Measurements from ENCODE around the gene MRPL24.
A peak's percentile ranks its signal among the peaks of the same experiment; 100 is the strongest.

Gene MRPL24

DNA sequence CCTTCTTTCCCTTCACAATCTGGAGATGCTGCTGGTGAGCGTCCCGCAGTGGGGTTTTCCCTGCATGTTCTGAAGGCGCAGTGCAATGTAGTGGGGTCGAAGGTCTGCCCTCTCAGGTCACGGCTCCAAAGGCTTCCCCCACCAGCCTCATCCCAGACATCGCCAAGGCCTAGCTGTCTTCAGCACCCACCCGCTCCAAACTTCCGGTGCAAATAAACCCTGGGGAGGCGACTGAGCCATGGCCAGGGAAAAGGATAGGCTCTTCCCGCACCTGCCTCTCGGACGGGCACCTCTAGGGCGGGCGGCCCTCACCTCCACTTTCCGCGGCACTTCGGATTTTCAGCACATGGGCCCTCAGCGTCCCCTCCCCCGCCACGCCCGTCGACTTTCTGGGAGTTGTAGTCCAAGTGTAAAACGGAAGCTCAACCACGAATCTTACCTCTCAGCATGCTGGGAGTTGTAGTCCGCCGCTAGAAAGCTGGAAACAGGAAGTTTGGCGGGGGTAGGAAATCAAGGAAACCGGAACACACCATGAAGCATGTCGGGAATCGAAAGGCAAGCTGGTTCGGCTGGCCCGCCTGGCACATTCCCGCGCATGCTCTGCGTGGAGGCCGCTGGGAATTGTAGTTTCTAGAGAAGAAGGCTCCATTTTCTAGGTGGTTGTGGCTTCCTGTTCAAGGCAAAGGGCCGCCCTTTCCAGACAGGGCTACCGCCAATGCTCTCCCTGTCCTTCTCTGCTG is at the start of gene MRPL24:
TSS of gene MRPL24 (minus strand) at position 348 of the 740 bp plus-strand sequence. CDS start 2,384 bp downstream, outside the sequence.
- peaks cover 53% of the 10 kb centered on the region for H3K36me3 ChIP-seq (ENCODE audit: insufficient read depth, low read length)
- H3K9me3 ChIP-seq (ENCODE audit: low read length), result no peaks in the 10 kb centered on the region
- H3K4me3 ChIP-seq (ENCODE audit: low read length), result peak within 1 kb of the TSS; percentile 67
- H2AFZ ChIP-seq (ENCODE audit: low read depth, low read length), result peak within 1 kb of the TSS; percentile 7
- H3K27me3 ChIP-seq (ENCODE audit: insufficient read depth, low read length), result no peaks in the 10 kb centered on the region
- peaks cover 16% of the 10 kb centered on the region for H3K4me1 ChIP-seq (ENCODE audit: insufficient read depth, low read length)

DNA sequence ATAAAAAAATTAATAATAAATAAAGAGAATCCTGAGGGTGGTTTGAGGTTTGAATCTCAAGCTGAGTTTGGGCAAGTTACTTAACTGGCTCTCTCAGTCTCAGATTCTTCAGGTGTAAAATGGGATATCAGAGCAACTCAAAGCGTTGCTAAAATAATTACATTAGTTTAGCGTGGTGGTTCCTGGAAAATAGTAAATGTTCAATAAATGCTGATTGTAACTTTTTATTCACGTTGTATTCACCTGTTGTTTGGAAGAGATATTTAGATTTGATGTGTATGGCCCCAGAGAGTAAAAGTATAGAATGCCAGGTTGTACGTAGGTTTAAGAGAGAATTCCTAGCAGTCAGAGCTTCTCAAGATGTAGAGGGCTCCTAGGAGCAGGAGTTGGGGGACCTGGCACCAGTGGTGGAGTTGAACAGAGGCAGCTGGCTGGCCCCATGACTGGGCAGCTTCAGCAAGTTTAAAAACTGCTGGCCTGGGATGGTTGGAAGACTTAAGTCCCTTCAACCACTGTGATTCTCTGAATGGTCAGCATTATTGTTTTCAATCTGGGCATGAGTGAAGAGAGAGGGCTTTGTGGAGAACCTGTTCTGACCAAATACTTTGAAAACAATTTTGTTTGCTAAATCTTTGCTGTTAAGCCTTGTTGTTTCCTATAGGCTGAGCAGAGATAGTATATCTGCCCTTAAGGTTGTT is 48.9 kb upstream of the MRPL24 start:
- no peaks in the 10 kb centered on the region for H3K27me3 ChIP-seq (ENCODE audit: insufficient read depth, low read length)

DNA sequence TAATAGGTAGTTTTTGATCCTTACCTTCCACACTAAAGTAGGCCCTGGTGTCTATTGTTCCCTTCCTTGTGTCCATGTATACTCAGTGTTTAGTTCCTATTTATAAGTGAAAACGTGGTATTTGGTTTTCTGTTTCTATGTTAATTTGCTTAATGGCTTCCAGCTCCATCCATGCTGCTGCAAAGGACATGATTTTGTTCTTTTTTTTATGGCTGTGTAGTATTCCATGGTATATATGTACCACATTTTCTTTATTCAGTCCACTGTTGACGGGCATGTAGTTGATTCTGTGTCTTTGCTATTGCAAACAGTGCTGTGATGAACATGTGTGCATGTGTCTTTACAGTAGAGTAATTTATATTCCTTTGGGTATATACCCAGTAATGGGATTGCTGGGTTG is 47.2 kb upstream of the MRPL24 start:
- no peaks in the 10 kb centered on the region for H3K27me3 ChIP-seq (ENCODE audit: insufficient read depth, low read length)
- H2AFZ ChIP-seq (ENCODE audit: low read depth, low read length), result no peak overlapping the region
- H3K4me3 ChIP-seq (ENCODE audit: low read length), result no peak overlapping the region
- no peaks in the 10 kb centered on the region for H3K9me3 ChIP-seq (ENCODE audit: low read length)
- no peaks in the 10 kb centered on the region for H3K4me1 ChIP-seq (ENCODE audit: insufficient read depth, low read length)
- peaks cover 70% of the 10 kb centered on the region for H3K36me3 ChIP-seq (ENCODE audit: insufficient read depth, low read length)

More for the DNA sequence above, 48.9 kb upstream of the MRPL24 start:
- no peaks in the 10 kb centered on the region for H3K9me3 ChIP-seq (ENCODE audit: low read length)
- peaks cover 72% of the 10 kb centered on the region for H3K36me3 ChIP-seq (ENCODE audit: insufficient read depth, low read length)
- no peaks in the 10 kb centered on the region for H3K4me1 ChIP-seq (ENCODE audit: insufficient read depth, low read length)
- no peak overlapping the region for H3K4me3 ChIP-seq (ENCODE audit: low read length)
- no peak overlapping the region for H2AFZ ChIP-seq (ENCODE audit: low read depth, low read length)

- no peak overlapping the region for H3K4me3 ChIP-seq (ENCODE audit: low read length)
- H3K9me3 ChIP-seq (ENCODE audit: low read length), result no peaks in the 10 kb centered on the region
- H3K27me3 ChIP-seq (ENCODE audit: insufficient read depth, low read length), result no peaks in the 10 kb centered on the region
- H3K36me3 ChIP-seq (ENCODE audit: insufficient read depth, low read length), result peaks cover 67% of the 10 kb centered on the region
- no peaks in the 10 kb centered on the region for H3K4me1 ChIP-seq (ENCODE audit: insufficient read depth, low read length)
- no peak overlapping the region for H2AFZ ChIP-seq (ENCODE audit: low read depth, low read length)
Measured at GRCh38 chr1:156786640-156787039, 45.8 kb upstream of the MRPL24 start.

- H2AFZ ChIP-seq (ENCODE audit: low read depth, low read length), result no peak overlapping the region
- H3K27me3 ChIP-seq (ENCODE audit: insufficient read depth, low read length), result no peaks in the 10 kb centered on the region
- H3K4me1 ChIP-seq (ENCODE audit: insufficient read depth, low read length), result no peaks in the 10 kb centered on the region
- H3K36me3 ChIP-seq (ENCODE audit: insufficient read depth, low read length), result peaks cover 61% of the 10 kb centered on the region
- H3K9me3 ChIP-seq (ENCODE audit: low read length), result no peaks in the 10 kb centered on the region
- no peak overlapping the region for H3K4me3 ChIP-seq (ENCODE audit: low read length)
Measured at GRCh38 chr1:156785458-156785857, 44.6 kb upstream of the MRPL24 start.

DNA sequence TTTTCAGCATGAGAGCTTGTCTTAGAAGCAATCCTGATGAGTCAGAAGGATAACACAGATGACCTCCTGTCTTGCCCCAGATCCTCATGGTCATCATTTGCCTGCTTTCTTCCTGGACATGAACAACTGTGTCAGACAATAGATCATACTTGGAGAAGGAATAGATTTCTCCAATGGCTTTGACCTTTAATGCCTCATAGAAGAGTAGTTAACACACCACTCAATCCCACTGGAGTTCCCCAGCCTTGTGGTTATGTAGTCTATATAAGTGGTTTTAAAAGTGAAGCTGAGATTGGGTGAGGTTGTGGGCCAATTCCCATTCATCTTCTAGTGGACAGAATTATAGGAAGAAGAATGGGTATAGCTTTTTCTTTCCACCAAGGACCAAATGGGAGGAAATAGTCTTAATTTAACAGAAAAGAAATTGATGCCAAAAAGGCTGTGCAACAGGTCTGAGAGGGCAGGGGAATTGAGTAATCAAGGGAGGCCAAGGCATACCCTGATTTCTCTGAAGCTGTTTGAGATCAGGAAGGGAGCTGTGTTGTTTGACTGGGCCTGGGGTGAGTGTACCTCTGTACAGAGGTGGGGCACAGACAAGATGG is 40.8 kb upstream of the MRPL24 start:
- Histone ChIP-seq H3K9me3 (ENCODE audit: low read length) (no peaks in the 10 kb centered on the region), H2AFZ (ENCODE audit: low read depth, low read length) (no peak overlapping the region), H3K27me3 (ENCODE audit: insufficient read depth, low read length) (no peaks in the 10 kb centered on the region), H3K4me3 (ENCODE audit: low read length) (no peak overlapping the region), H3K4me1 (ENCODE audit: insufficient read depth, low read length) (no peaks in the 10 kb centered on the region), H3K36me3 (ENCODE audit: insufficient read depth, low read length) (peaks cover 39% of the 10 kb centered on the region)

GRCh38 chr1:156777573-156777972 is 36.7 kb upstream of the MRPL24 start:
- no peak overlapping the region for H3K4me3 ChIP-seq (ENCODE audit: low read length)
- H2AFZ ChIP-seq (ENCODE audit: low read depth, low read length), result no peak overlapping the region
- no peaks in the 10 kb centered on the region for H3K4me1 ChIP-seq (ENCODE audit: insufficient read depth, low read length)
- H3K27me3 ChIP-seq (ENCODE audit: insufficient read depth, low read length), result no peaks in the 10 kb centered on the region
- peaks cover 18% of the 10 kb centered on the region for H3K36me3 ChIP-seq (ENCODE audit: insufficient read depth, low read length)
- H3K9me3 ChIP-seq (ENCODE audit: low read length), result no peaks in the 10 kb centered on the region

GRCh38 chr1:156776942-156777341 is 36.1 kb upstream of the MRPL24 start:
- Histone ChIP-seq H3K27me3 (ENCODE audit: insufficient read depth, low read length) (no peaks in the 10 kb centered on the region), H3K36me3 (ENCODE audit: insufficient read depth, low read length) (peaks cover 13% of the 10 kb centered on the region), H3K9me3 (ENCODE audit: low read length) (no peaks in the 10 kb centered on the region), H3K4me1 (ENCODE audit: insufficient read depth, low read length) (no peaks in the 10 kb centered on the region), H3K4me3 (ENCODE audit: low read length) (no peak overlapping the region), H2AFZ (ENCODE audit: low read depth, low read length) (no peak overlapping the region)

DNA sequence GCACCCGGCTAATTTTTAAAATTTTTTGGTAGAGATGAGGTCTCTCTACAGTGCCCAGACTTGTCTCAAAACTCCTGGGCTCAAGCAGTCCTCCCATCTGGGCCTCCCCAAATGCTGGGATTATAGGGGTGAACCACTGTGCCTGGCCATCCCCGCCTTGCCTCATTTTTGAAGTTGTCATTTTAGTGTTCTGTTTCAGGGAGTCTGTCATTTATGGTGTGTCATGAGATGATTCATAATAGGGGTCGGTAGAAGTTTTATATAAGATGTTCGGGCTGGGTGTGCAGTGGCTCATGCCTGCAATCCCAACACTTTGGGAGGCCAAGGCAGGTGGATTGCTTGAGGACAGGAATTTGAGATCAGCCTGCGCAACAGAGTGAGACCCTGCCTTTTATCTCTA is 34.9 kb upstream of the MRPL24 start:
- peaks cover 10% of the 10 kb centered on the region for H3K36me3 ChIP-seq (ENCODE audit: insufficient read depth, low read length)
- H3K4me3 ChIP-seq (ENCODE audit: low read length), result no peak overlapping the region
- H3K9me3 ChIP-seq (ENCODE audit: low read length), result no peaks in the 10 kb centered on the region
- no peaks in the 10 kb centered on the region for H3K4me1 ChIP-seq (ENCODE audit: insufficient read depth, low read length)
- H2AFZ ChIP-seq (ENCODE audit: low read depth, low read length), result no peak overlapping the region
- H3K27me3 ChIP-seq (ENCODE audit: insufficient read depth, low read length), result no peaks in the 10 kb centered on the region

DNA sequence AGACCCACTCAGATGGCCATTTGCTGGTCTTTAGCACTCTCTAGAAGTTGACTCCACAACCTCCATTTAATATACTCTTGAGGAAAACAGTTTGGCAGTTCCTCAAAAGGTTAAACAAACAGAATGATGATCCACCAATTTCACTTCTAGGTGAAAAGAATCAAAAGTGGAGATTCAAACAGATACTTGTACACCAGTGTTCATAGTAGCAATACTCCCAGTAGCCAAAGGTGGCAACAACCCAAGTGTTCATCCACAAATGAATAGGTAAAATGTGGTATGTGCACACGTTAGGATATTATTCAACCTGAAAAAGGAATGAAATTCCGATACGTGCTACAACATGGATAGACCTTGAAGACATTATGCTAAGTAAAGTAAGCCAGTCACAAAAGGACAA is 32.7 kb upstream of the MRPL24 start:
- no peak overlapping the region for H3K4me3 ChIP-seq (ENCODE audit: low read length)
- no peak overlapping the region for H2AFZ ChIP-seq (ENCODE audit: low read depth, low read length)
- peaks cover 7% of the 10 kb centered on the region for H3K4me1 ChIP-seq (ENCODE audit: insufficient read depth, low read length)
- no peaks in the 10 kb centered on the region for H3K27me3 ChIP-seq (ENCODE audit: insufficient read depth, low read length)
- H3K9me3 ChIP-seq (ENCODE audit: low read length), result no peaks in the 10 kb centered on the region
- H3K36me3 ChIP-seq (ENCODE audit: insufficient read depth, low read length), result peaks cover 19% of the 10 kb centered on the region

DNA sequence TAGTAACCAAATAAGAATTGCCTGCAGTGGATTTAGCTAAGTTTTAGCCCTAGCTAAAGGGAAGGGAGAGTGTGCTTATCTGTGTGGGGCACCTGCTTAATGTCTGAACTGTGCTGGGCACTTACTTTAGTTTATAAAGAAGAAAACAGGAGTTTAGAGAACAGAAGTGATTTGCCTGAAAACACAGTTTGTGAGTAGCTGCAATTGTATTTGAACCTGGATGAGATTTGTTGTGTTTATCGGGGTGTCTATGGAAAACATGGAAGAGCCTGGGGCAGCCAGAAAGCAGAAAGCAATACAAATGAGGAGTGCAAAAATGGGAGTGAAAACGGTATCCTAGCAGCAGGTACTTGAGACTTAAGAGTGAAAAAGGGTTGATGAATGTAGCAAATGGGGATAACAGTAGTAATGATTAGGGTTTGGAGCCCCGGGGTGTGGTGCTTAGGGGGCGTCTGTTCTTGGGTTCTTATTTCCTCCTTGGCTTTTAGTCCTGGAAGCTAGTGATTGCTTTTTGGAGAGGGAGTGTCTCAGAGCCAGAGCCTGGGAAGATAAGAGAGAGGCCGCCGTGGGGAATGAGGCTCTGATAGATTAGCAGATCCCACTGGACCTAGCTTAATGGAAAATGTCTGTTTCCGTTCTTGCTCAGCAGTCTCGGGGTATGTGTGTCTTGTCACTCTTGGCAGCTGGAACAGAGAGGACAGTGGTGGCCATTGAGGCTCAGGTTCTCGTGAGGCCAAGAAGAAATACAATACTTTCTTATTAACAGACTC is 32.0 kb upstream of the MRPL24 start:
- Histone ChIP-seq H3K36me3 (ENCODE audit: insufficient read depth, low read length) (peaks cover 19% of the 10 kb centered on the region), H3K27me3 (ENCODE audit: insufficient read depth, low read length) (no peaks in the 10 kb centered on the region), H3K4me1 (ENCODE audit: insufficient read depth, low read length) (peaks cover 10% of the 10 kb centered on the region), H3K9me3 (ENCODE audit: low read length) (no peaks in the 10 kb centered on the region), H2AFZ (ENCODE audit: low read depth, low read length) (no peak overlapping the region), H3K4me3 (ENCODE audit: low read length) (no peak overlapping the region)

GRCh38 chr1:156772222-156772621 is 31.3 kb upstream of the MRPL24 start:
- Histone ChIP-seq H3K36me3 (ENCODE audit: insufficient read depth, low read length) (peaks cover 19% of the 10 kb centered on the region), H3K4me3 (ENCODE audit: low read length) (no peak overlapping the region), H3K27me3 (ENCODE audit: insufficient read depth, low read length) (no peaks in the 10 kb centered on the region), H3K4me1 (ENCODE audit: insufficient read depth, low read length) (peaks cover 10% of the 10 kb centered on the region), H3K9me3 (ENCODE audit: low read length) (no peaks in the 10 kb centered on the region), H2AFZ (ENCODE audit: low read depth, low read length) (no peak overlapping the region)
